GM12801 (cell line): Measurements from ENCODE around the gene ABHD4.

Experiments used
- TF ChIP-seq, protein P1 (sequence below): IDR thresholded peaks from one replicate; pipeline ENCODE4 v1.5.1; 2011; ENCODE audit warnings: control low read depth; ENCODE audit not compliant: insufficient read length; ENCODE audit errors: extremely low read depth

Gene ABHD4

DNA sequence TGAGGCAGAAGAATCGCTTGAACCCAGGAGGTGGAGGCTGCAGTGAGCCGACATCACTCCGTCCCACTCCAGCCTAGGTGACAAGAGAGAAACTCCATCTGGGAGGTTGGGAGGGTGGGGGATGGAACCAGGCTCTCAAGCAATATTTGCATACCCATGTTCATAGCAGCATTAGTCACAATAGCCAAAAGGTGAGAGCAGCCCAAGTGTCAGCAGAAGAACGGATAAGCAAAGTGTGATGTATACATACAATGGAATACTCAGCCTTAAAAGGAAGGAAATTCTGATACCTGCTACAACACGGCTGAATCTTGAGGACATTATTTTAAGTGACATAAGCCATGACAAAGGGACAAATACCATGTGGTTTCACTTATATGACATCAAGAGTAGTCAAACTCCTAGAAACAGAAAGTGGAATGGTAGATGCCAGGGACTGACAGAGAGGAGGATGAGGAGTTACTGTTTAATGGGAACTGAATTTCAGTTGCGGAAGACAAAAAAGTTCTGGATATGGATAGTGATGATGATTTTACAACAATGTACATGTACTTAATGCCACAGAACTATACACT is 20.7 kb upstream of the ABHD4 start:
- TF ChIP-seq, protein P1, sequence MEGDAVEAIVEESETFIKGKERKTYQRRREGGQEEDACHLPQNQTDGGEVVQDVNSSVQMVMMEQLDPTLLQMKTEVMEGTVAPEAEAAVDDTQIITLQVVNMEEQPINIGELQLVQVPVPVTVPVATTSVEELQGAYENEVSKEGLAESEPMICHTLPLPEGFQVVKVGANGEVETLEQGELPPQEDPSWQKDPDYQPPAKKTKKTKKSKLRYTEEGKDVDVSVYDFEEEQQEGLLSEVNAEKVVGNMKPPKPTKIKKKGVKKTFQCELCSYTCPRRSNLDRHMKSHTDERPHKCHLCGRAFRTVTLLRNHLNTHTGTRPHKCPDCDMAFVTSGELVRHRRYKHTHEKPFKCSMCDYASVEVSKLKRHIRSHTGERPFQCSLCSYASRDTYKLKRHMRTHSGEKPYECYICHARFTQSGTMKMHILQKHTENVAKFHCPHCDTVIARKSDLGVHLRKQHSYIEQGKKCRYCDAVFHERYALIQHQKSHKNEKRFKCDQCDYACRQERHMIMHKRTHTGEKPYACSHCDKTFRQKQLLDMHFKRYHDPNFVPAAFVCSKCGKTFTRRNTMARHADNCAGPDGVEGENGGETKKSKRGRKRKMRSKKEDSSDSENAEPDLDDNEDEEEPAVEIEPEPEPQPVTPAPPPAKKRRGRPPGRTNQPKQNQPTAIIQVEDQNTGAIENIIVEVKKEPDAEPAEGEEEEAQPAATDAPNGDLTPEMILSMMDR = no peak

DNA sequence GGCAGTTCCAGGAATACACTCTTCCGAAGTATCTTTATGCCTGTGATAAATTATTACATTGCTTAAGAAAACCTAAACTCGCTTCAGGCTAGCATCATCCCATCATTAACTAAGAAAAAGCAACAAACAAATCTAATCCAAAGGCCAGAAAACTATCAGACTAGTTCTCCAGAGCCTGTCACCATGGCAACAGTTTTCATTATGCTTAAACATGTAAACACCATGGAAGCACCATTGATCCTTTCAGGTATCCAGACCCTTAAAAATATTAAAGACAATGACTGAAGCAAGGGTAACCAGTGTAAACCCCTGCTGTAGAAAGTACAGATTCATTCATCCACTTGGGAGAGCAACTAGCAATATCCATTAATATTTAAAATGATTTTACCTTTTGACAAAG is 18.9 kb upstream of the ABHD4 start:
- TF ChIP-seq, protein P1 = no peak

DNA sequence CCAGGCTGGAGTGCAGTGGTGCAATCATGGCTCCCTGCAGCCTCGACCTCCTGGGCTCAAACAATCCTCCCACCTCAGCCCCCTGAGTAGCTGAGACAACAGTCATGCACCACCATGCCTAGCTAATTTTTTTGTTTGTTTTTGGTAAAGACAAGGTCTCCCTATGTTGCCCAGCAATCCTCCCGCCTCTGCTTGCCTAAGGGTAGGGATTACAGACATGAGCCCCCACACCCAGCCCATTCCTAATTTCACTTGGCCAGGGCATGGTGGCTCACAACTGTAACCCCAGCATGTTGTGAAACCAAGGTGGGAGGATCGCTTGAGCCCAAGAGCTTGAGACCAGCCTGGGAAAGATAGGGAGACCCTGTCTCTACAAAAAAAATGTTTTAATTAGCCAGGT is 18.2 kb upstream of the ABHD4 start:
- TF ChIP-seq, protein P1 = no peak

DNA sequence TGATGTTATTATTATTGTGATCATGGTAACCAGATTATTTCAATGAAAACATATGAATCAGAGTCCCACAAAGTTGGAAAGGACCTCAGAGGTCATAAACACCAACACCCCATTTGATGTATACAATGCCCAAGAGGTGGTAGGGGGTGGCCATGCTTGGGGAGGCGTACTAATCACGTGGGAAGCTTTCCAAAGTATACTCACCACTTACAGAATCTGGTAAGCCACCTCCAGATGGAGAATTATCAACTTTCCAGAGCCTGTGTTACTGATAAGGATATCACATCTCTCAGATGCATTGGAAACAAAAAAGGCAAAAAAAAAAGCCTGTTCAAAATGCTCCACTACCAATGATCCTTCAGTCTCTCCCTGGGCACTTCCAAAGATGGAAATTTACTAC is 17.5 kb upstream of the ABHD4 start:
- TF ChIP-seq, protein P1 = no peak

DNA sequence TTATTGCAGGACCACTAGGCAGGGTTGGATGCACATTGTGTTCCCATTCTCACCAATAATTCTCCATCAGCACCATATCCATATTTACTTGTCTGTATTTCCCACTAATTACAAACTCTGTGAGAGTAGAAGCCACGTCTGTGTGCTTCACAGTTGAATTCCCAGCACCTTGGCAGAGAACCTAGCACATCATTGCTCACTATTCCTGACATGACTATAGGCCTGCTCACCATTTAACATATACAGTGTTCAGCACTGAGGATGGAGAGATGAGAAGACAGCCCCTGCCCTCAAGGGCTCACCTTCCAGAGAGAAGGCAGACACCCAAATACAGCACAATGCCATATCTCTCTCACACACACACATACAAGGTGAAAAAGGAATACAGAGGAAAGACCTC is 14.1 kb upstream of the ABHD4 start:
- TF ChIP-seq, protein P1 = no peak

DNA sequence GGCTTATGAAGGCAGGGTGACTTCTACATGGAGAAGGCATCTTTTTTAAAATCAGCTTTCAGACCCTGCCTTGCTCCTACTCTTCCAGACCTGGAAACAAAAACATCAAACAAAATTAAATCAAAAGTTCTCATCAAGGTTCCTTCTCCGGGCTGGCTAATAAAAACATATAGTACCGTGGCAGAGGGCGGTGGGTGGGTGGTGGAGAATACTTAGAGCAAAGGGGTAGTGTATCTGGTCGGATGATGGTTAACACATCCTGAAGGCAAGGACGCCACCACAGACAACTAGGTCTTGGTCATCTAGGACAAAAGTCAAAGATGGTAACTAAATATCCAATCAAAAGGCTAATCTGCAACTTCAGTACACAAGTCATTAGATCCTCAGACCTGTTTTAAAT is 10.9 kb upstream of the ABHD4 start:
- TF ChIP-seq, protein P1 = no peak

DNA sequence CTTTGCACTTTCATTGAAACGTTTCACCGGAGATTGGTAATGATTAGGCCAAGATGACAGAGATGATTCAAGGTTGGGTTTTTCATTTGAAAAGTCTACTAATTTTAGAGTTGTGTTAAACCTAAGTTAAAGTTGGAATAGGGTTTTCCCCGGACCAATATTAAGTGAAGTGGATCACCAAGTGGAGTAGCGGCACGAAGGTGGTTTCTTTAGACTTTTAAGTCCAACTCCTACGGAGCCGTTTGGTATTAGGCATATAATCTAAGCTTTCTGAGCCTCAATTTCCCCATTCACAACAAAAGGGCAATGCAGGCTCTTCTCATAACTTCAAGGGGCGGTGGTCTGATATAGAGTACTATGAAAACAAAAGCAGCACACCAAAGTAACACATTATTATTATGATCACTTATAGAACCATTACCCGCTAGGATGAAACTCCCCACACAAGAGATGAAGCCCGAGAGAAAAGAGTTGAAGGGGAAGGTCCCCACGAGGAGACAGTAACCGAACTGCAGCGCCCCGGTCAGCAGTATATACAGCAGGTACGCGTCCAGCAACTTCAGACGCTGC is 9.5 kb upstream of the ABHD4 start:
- TF ChIP-seq, protein P1 = no peak
